Keratinocyte (primary cell): Measurements from ENCODE around the gene BEST3. TPM values are rescaled to one million over a fixed set of nuclear protein-coding genes. Genes with fewer than 3 reads are reported as not detected.

Source experiments
- DNase-seq: peaks from one replicate; pipeline ENCODE4 v3.0.0-alpha.2; 2011; ENCODE audit warnings: low read depth, missing footprints, low spot score
- FAIRE-seq: peaks from 2 replicates; lab custom pipeline; 2011; peaks lifted over from hg19 to GRCh38; lab: Jason Lieb, UNC
- H2AFZ ChIP-seq: 2 replicates; pipeline ENCODE4 v1.6.0; 2012; ENCODE audit warnings: low read length, control low read depth, inconsistent platforms; ENCODE audit not compliant: control insufficient read depth
- H3K27ac ChIP-seq: 2 replicates; pipeline ENCODE4 v1.5.1; 2011; ENCODE audit warnings: low read length; ENCODE audit not compliant: control insufficient read depth, insufficient read depth
- H3K27me3 ChIP-seq: 3 replicates; pipeline ENCODE4 v1.6.0; 2011; ENCODE audit warnings: low read length; ENCODE audit not compliant: control insufficient read depth, insufficient read depth; ENCODE audit errors: extremely low read depth
- H3K36me3 ChIP-seq, 2 experiments: 2 replicates in 1 of 2; 3 replicates in 1 of 2; pipeline ENCODE4 v1.5.1; 2011; ENCODE audit warnings: low read length in 2 of 2, mild to moderate bottlenecking in 1 of 2; ENCODE audit not compliant: control insufficient read depth in 2 of 2, insufficient read depth in 2 of 2; ENCODE audit errors: extremely low read depth in 1 of 2
- H3K4me1 ChIP-seq: 3 replicates; pipeline ENCODE4 v1.5.1; 2011; ENCODE audit warnings: low read length; ENCODE audit not compliant: control insufficient read depth, insufficient read depth; ENCODE audit errors: extremely low read depth
- H3K4me2 ChIP-seq: 3 replicates; pipeline ENCODE4 v1.6.0; 2011; ENCODE audit warnings: low read depth, low read length; ENCODE audit not compliant: control insufficient read depth, insufficient read depth; ENCODE audit errors: extremely low read depth
- H3K4me3 ChIP-seq, 3 experiments: fragments of 200-600 bp in 1 of 3; sonication (generic) in 1 of 3; 2 replicates in 2 of 3; 3 replicates in 1 of 3; pipeline ENCODE4 v1.5.1; 2011 to 2016; ENCODE audit warnings: low read length in 3 of 3, mild to moderate bottlenecking in 3 of 3, control low read depth in 2 of 3, inconsistent platforms in 1 of 3, low read depth in 1 of 3, mixed read lengths in 1 of 3, mixed run types in 1 of 3, moderate library complexity in 1 of 3; ENCODE audit not compliant: control insufficient read depth in 2 of 3, insufficient read depth in 2 of 3; ENCODE audit errors: extremely low read depth in 1 of 3
- H3K79me2 ChIP-seq: 2 replicates; pipeline ENCODE4 v1.6.0; 2012; ENCODE audit warnings: low read length; ENCODE audit not compliant: control insufficient read depth, insufficient read depth
- H3K9ac ChIP-seq: 3 replicates; pipeline ENCODE4 v1.6.0; 2011; ENCODE audit warnings: low read length; ENCODE audit not compliant: control insufficient read depth, insufficient read depth; ENCODE audit errors: extremely low read depth
- H3K9me1 ChIP-seq: 3 replicates; pipeline ENCODE4 v1.6.0; 2011; ENCODE audit warnings: low read length; ENCODE audit not compliant: control insufficient read depth, insufficient read depth; ENCODE audit errors: extremely low read depth
- H3K9me3 ChIP-seq: 2 replicates; pipeline ENCODE4 v1.5.1; 2012; ENCODE audit warnings: low read depth, low read length; ENCODE audit not compliant: control insufficient read depth
- H4K20me1 ChIP-seq: 3 replicates; pipeline ENCODE4 v1.6.0; 2011; ENCODE audit warnings: low read length; ENCODE audit not compliant: control insufficient read depth, insufficient read depth; ENCODE audit errors: extremely low read depth
- CTCF ChIP-seq, 3 experiments: IDR thresholded peaks in 1 of 3; conservative IDR thresholded peaks in 1 of 3; optimal IDR thresholded peaks in 1 of 3; 2 replicates in 2 of 3; 3 replicates in 1 of 3; pipeline versions ENCODE3 to v1.5.1; 2011; ENCODE audit warnings: low read length in 3 of 3, mild to moderate bottlenecking in 3 of 3, moderate library complexity in 2 of 3, control low read depth in 1 of 3, inconsistent platforms in 1 of 3; ENCODE audit not compliant: insufficient read depth in 2 of 3; ENCODE audit errors: extremely low read depth in 1 of 3
- EZH2 ChIP-seq: IDR thresholded peaks from one replicate; pipeline ENCODE4 v1.6.1; 2012; ENCODE audit warnings: inconsistent platforms, mild to moderate bottlenecking, low read length, moderate library complexity
- dilution Hi-C: fragments of 300-500 bp; cut with MboI; formaldehyde crosslinking; loops from one replicate; pipeline ENCODE4 v1.7.0; 2020; ENCODE audit warnings: low sequenced_read_pairs; ENCODE audit not compliant: extremely low pct_ligation_motif_present
- polyA plus RNA-seq, 5 experiments: library from polyadenylated mRNA; depleted of rRNA in 3 of 5; stranded (reverse) in 3 of 5; stranded (forward) in 1 of 5; unstranded in 1 of 5; fragments of >200 nt; gene quantifications; 1 replicate in 1 of 5; 2 replicates in 3 of 5; 3 replicates in 1 of 5; pipeline versions ENCODE4 v1.2.1 to v1.2.3, GENCODE V29; 2011 to 2012; ENCODE audit warnings: missing spikeins in 2 of 5, low read depth in 1 of 5, low replicate concordance in 1 of 5

BEST3 gene
- polyA plus RNA-seq, 1 donor (not counting 4 experiments of a cell fraction or from before 2014, with no cell fraction given) = 0.07 TPM

- H3K27ac ChIP-seq = peak overlapping the region; percentile 77
- DNase-seq (peak; percentile 66), FAIRE-seq (peak; percentile 86)
- no peak overlapping the region for H3K9ac ChIP-seq
- H3K79me2 ChIP-seq = no peaks in the 10 kb centered on the region
- no peaks in the 10 kb centered on the region for H4K20me1 ChIP-seq
- dilution Hi-C loops = no loop called here
- H3K9me1 ChIP-seq = no peaks in the 10 kb centered on the region
- peak overlapping the region; percentile 74 for H3K4me2 ChIP-seq
- H3K36me3 ChIP-seq = no peaks in the 10 kb centered on the region
- H3K4me1 ChIP-seq = peaks cover 37% of the 10 kb centered on the region
- no peaks in the 10 kb centered on the region for H3K27me3 ChIP-seq
- no peak for TF ChIP-seq CTCF (optimal IDR thresholded peaks at IDR 0.05 in 1 of 3, IDR thresholded peaks at IDR 0.05 in 1 of 3, conservative IDR thresholded peaks at IDR 0.05 in 1 of 3; ENCODE audit: extremely low read depth in 1 of 3, insufficient read depth in 2 of 3, low read length in 3 of 3)
- TF ChIP-seq EZH2 = no peak
- no peaks in the 10 kb centered on the region for H3K9me3 ChIP-seq
- peak overlapping the region; percentile 69 for H2AFZ ChIP-seq
- H3K4me3 ChIP-seq = no peak overlapping the region
Measured at GRCh38 chr12:69688471-69689427, 10.4 kb downstream of the BEST3 start.

- no peaks in the 10 kb centered on the region for H3K36me3 ChIP-seq
- H3K9me1 ChIP-seq = no peaks in the 10 kb centered on the region
- no peaks in the 10 kb centered on the region for H4K20me1 ChIP-seq
- dilution Hi-C loops = no loop called here
- H3K4me2 ChIP-seq = peak overlapping the region; percentile 74
- H3K9me3 ChIP-seq = no peaks in the 10 kb centered on the region
- TF ChIP-seq EZH2 (no peak), CTCF (optimal IDR thresholded peaks at IDR 0.05 in 1 of 3, IDR thresholded peaks at IDR 0.05 in 1 of 3, conservative IDR thresholded peaks at IDR 0.05 in 1 of 3; ENCODE audit: extremely low read depth in 1 of 3, insufficient read depth in 2 of 3, low read length in 3 of 3) (no peak)
- no peak overlapping the region for H3K27ac ChIP-seq
- peaks cover 37% of the 10 kb centered on the region for H3K4me1 ChIP-seq
- no peak overlapping the region for H3K9ac ChIP-seq
- peak; percentile 19 for DNase-seq
- peak; percentile 59 for FAIRE-seq
- H2AFZ ChIP-seq = no peak overlapping the region
- no peak overlapping the region for H3K4me3 ChIP-seq
- H3K79me2 ChIP-seq = no peaks in the 10 kb centered on the region
- no peaks in the 10 kb centered on the region for H3K27me3 ChIP-seq
Measured at GRCh38 chr12:69688021-69688420, 11.1 kb downstream of the BEST3 start.
